GM19395 (cell line): ENCODE measurements around the gene ST3GAL4.

Source experiments
- ATAC-seq: cut with Tn5 transposase; IDR thresholded peaks from one replicate; pipeline ENCODE4 v1.9.1; 2021; ENCODE audit warnings: mild to moderate bottlenecking, moderate library complexity; ENCODE audit not compliant: unreplicated experiment

Gene ST3GAL4

GRCh38 chr11:126440792-126441514 is 85.5 kb downstream of the ST3GAL4 start:
- peak; percentile 82 for ATAC-seq

GRCh38 chr11:126443120-126443519 is 87.6 kb downstream of the ST3GAL4 start:
- ATAC-seq = no peak

- ATAC-seq = no peak
Observed at GRCh38 chr11:126444072-126444471, 88.6 kb downstream of the ST3GAL4 start.

GRCh38 chr11:126446581-126446980 is 91.1 kb downstream of the ST3GAL4 start:
- no peak for ATAC-seq

- no peak for ATAC-seq
Observed at GRCh38 chr11:126450198-126450597, 94.7 kb downstream of the ST3GAL4 start.

GRCh38 chr11:126450806-126451205 is 95.3 kb downstream of the ST3GAL4 start:
- no peak for ATAC-seq

- ATAC-seq = no peak
Observed at GRCh38 chr11:126451211-126451802, 95.8 kb downstream of the ST3GAL4 start.

GRCh38 chr11:126452241-126453101 is 97.0 kb downstream of the ST3GAL4 start:
- ATAC-seq = no peak

- no peak for ATAC-seq
Observed at GRCh38 chr11:126456089-126456488, 100.6 kb downstream of the ST3GAL4 start.

GRCh38 chr11:126456783-126457542 is 101.5 kb downstream of the ST3GAL4 start:
- ATAC-seq = no peak

GRCh38 chr11:126457817-126458216 is 102.3 kb downstream of the ST3GAL4 start:
- no peak for ATAC-seq

GRCh38 chr11:126459691-126460281 is 104.3 kb downstream of the ST3GAL4 start:
- no peak for ATAC-seq

GRCh38 chr11:126460417-126461095 is 105.1 kb downstream of the ST3GAL4 start:
- no peak for ATAC-seq

- no peak for ATAC-seq
Observed at GRCh38 chr11:126461096-126461440, 105.6 kb downstream of the ST3GAL4 start.

- no peak for ATAC-seq
Observed at GRCh38 chr11:126461996-126462395, 106.5 kb downstream of the ST3GAL4 start.

GRCh38 chr11:126462422-126462821 is 106.9 kb downstream of the ST3GAL4 start:
- ATAC-seq = no peak
